Activated effector memory CD4-positive, alpha-beta T cell treated with anti-CD3 and anti-CD28 coated beads, Interleukin-2, amount 50 U/mL, for 16 hours (primary cell): Measurements from ENCODE around the gene AHCTF1.

Experiments used
- DNase-seq: peaks from one replicate; pipeline ENCODE4 v3.0.0-alpha.2; 2020

The AHCTF1 gene

GRCh38 chr1:246797597-246797996 is 134.2 kb downstream of the AHCTF1 start:
- peak; percentile 31 for DNase-seq

- DNase-seq = no peak
Measured at GRCh38 chr1:246797157-246797556, 134.6 kb downstream of the AHCTF1 start.

GRCh38 chr1:246795906-246796694 is 135.6 kb downstream of the AHCTF1 start:
- peak; percentile 33 for DNase-seq

- peak; percentile 61 for DNase-seq
Measured at GRCh38 chr1:246794828-246795671, 136.7 kb downstream of the AHCTF1 start.

- DNase-seq = peak; percentile 57
Measured at GRCh38 chr1:246794048-246794827, 137.5 kb downstream of the AHCTF1 start.

- DNase-seq = peak; percentile 46
Measured at GRCh38 chr1:246793356-246793896, 138.3 kb downstream of the AHCTF1 start.

GRCh38 chr1:246792603-246793002 is 139.1 kb downstream of the AHCTF1 start:
- DNase-seq = peak; percentile 38

- peak; percentile 52 for DNase-seq
Measured at GRCh38 chr1:246791303-246791918, 140.3 kb downstream of the AHCTF1 start.

GRCh38 chr1:246790833-246791232 is 140.9 kb downstream of the AHCTF1 start:
- DNase-seq = peak; percentile 44

GRCh38 chr1:246790364-246790763 is 141.4 kb downstream of the AHCTF1 start:
- DNase-seq = peak; percentile 59

GRCh38 chr1:246789454-246790339 is 142.1 kb downstream of the AHCTF1 start:
- peak; percentile 34 for DNase-seq
